Measurements from ENCODE around the gene CNN2. TPM values are rescaled to one million over a fixed set of nuclear protein-coding genes. Genes with fewer than 3 reads are reported as not detected.

The CNN2 gene
- total and polyA plus RNA-seq, 2 of the 13 experiments (the other 11 are each of a cell fraction or from before 2014, with no cell fraction given): 63.6 to 70.0 TPM

- ATAC-seq: no peak
- Histone ChIP-seq H3K9me3 (ENCODE audit: low read length) (no peaks in the 10 kb centered on the region), H3K4me1 (ENCODE audit: insufficient read depth, low read length) (peaks cover 29% of the 10 kb centered on the region), H3K27me3 (ENCODE audit: control insufficient read depth in 1 of 2, insufficient read depth in 2 of 2, low read length in 2 of 2) (no peaks in the 10 kb centered on the region), H2AFZ (ENCODE audit: low read length) (no peak overlapping the region), H4K20me1 (ENCODE audit: insufficient read depth, low read length) (peaks cover 6% of the 10 kb centered on the region; the same call in 1 of the 2 replicates), H3K79me2 (ENCODE audit: insufficient read depth, low read length) (no peaks in the 10 kb centered on the region), H3K4me2 (ENCODE audit: low read depth, low read length) (no peak overlapping the region), H3K27ac (ENCODE audit: extremely low read length, insufficient read depth, low read length) (no peak overlapping the region), H3K36me3 (replicated peaks in 1 of 2; ENCODE audit: control insufficient read depth in 1 of 2, insufficient read depth in 2 of 2, low read length in 2 of 2) (peaks cover 22 to 41% of the 10 kb centered on the region in 2 experiments), H3K4me3 (replicated peaks in 1 of 3; ENCODE audit: insufficient read depth in 1 of 3, low read depth in 2 of 3, low read length in 3 of 3) (no peak overlapping the region), H3K9ac (ENCODE audit: insufficient read depth, low read depth, low read length) (no peak overlapping the region)
- TF ChIP-seq, protein P1, sequence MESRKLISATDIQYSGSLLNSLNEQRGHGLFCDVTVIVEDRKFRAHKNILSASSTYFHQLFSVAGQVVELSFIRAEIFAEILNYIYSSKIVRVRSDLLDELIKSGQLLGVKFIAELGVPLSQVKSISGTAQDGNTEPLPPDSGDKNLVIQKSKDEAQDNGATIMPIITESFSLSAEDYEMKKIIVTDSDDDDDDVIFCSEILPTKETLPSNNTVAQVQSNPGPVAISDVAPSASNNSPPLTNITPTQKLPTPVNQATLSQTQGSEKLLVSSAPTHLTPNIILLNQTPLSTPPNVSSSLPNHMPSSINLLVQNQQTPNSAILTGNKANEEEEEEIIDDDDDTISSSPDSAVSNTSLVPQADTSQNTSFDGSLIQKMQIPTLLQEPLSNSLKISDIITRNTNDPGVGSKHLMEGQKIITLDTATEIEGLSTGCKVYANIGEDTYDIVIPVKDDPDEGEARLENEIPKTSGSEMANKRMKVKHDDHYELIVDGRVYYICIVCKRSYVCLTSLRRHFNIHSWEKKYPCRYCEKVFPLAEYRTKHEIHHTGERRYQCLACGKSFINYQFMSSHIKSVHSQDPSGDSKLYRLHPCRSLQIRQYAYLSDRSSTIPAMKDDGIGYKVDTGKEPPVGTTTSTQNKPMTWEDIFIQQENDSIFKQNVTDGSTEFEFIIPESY (CRISPR knock-in tag; IDR thresholded peaks at IDR 0.05): 0 out of 2 replicates have a peak, but pooled peaks have one; percentile 6
- TF ChIP-seq, protein P2, sequence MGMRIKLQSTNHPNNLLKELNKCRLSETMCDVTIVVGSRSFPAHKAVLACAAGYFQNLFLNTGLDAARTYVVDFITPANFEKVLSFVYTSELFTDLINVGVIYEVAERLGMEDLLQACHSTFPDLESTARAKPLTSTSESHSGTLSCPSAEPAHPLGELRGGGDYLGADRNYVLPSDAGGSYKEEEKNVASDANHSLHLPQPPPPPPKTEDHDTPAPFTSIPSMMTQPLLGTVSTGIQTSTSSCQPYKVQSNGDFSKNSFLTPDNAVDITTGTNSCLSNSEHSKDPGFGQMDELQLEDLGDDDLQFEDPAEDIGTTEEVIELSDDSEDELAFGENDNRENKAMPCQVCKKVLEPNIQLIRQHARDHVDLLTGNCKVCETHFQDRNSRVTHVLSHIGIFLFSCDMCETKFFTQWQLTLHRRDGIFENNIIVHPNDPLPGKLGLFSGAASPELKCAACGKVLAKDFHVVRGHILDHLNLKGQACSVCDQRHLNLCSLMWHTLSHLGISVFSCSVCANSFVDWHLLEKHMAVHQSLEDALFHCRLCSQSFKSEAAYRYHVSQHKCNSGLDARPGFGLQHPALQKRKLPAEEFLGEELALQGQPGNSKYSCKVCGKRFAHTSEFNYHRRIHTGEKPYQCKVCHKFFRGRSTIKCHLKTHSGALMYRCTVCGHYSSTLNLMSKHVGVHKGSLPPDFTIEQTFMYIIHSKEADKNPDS (CRISPR knock-in tag; IDR thresholded peaks at IDR 0.05): no peak
- TF ChIP-seq AGO2 (optimal IDR thresholded peaks at IDR 0.05; ENCODE audit: low read depth, low read length): peak; percentile 18
- 96% methylated on average over 11 of the region's 23 CpGs for WGBS (ENCODE audit: low lambda C conversion rate)
- in situ Hi-C loops (cut with HindIII; ENCODE audit: extremely low pct_ligation_motif_present, low pct_unique_long_range_greater_than_20kb): no loop called here
- BruUV-seq (replicated peaks): no TSS peak
- FAIRE-seq: no peak
- DNase-seq (ENCODE audit: low spot score): no peak
- CTCF ChIA-PET (ENCODE audit: low intra/inter-chr PET ratio, low total read pairs): no interaction called here
- intact Hi-C loops (cut with micrococcal nuclease; ENCODE audit: unreplicated experiment): loop anchor here (10.0 kb wide), 1 partner anchor 206 kb away; no protein-coding TSS in a partner anchor
- POLR2A ChIA-PET: interaction anchor here (0.6 kb wide), 2 partner anchors 278 to 284 kb away, joined by 3 read pairs; partner anchors contain the start of genes CIRBP and FAM174C
Observed at GRCh38 chr19:990746-991145, 35.7 kb upstream of the CNN2 start.

All from HepG2 (cell line).